Right lobe of liver (tissue), 4 donors: ENCODE data around the gene GTSF1L.

Experiments used
- CTCF ChIP-seq, 4 donors: fragments of 200-600 bp in 3 of 4; fragments of 450-650 bp in 1 of 4; IDR thresholded peaks; one replicate each; pipeline versions ENCODE4 v1.5.1 to v1.8.0; 2016 to 2022; ENCODE audit warnings: antibody characterized with exemption in 4 of 4, mild to moderate bottlenecking in 2 of 4
- POLR2A ChIP-seq: fragments of 450-650 bp; IDR thresholded peaks from one replicate; pipeline ENCODE4 v1.6.1; 2017; ENCODE audit warnings: antibody characterized with exemption, mild to moderate bottlenecking
- donor health status: DM: no; HTN: no; CAD: no.
- donor health status: DM: no; HTN: no; CAD: no.
- donor health status: DM: no; HTN: yes; CAD: no.

GRCh38 chr20:43720007-43720406 lies 6.8 kb downstream of the GTSF1L start:
- TF ChIP-seq CTCF (IDR thresholded peaks at IDR 0.05) (no peak), POLR2A (no peak)
